Chondrocyte (in vitro differentiated cells): ENCODE data around the gene FAR1. TPM values are rescaled to one million over a fixed set of nuclear protein-coding genes. Genes with fewer than 3 reads are reported as not detected.

Source experiments
- DNase-seq: peaks from one replicate; pipeline ENCODE4 v3.0.0; 2021; ENCODE audit warnings: mixed read lengths, low spot score
- H3K27ac Mint-ChIP-seq: one replicate; pipeline ENCODE4 v1.8.0; 2021; ENCODE audit warnings: mild to moderate bottlenecking, moderate library complexity, mixed read lengths; ENCODE audit not compliant: unreplicated experiment
- H3K27me3 Mint-ChIP-seq: 2 replicates; pipeline ENCODE4 v1.8.0; 2021; ENCODE audit warnings: low read depth, mixed read lengths
- H3K36me3 Mint-ChIP-seq: 2 replicates; pipeline ENCODE4 v1.8.0; 2021; ENCODE audit warnings: low read depth, mixed read lengths
- H3K4me1 Mint-ChIP-seq: 2 replicates; pipeline ENCODE4 v1.8.0; 2021; ENCODE audit warnings: low read depth, mild to moderate bottlenecking, mixed read lengths
- H3K4me3 Mint-ChIP-seq: one replicate; pipeline ENCODE4 v1.8.0; 2021; ENCODE audit warnings: mild to moderate bottlenecking, moderate library complexity, mixed read lengths; ENCODE audit not compliant: unreplicated experiment
- H3K9me3 Mint-ChIP-seq: 2 replicates; pipeline ENCODE4 v1.8.0; 2021; ENCODE audit warnings: low read depth, mixed read lengths
- total RNA-seq: library from RNA; stranded (reverse); gene quantifications from 3 replicates; pipeline ENCODE4 v1.2.1, GENCODE V29; 2021
- TF ChIP-seq, protein P1 (sequence below): fragments of 200-600 bp; sonication (generic); IDR thresholded peaks from 2 replicates; pipeline ENCODE4 v1.5.0; 2021; ENCODE audit warnings: antibody characterized with exemption, mild to moderate bottlenecking, moderate library complexity

The FAR1 gene
- total RNA-seq, 1 donor from 2014 or later, result 74.6 TPM

DNA sequence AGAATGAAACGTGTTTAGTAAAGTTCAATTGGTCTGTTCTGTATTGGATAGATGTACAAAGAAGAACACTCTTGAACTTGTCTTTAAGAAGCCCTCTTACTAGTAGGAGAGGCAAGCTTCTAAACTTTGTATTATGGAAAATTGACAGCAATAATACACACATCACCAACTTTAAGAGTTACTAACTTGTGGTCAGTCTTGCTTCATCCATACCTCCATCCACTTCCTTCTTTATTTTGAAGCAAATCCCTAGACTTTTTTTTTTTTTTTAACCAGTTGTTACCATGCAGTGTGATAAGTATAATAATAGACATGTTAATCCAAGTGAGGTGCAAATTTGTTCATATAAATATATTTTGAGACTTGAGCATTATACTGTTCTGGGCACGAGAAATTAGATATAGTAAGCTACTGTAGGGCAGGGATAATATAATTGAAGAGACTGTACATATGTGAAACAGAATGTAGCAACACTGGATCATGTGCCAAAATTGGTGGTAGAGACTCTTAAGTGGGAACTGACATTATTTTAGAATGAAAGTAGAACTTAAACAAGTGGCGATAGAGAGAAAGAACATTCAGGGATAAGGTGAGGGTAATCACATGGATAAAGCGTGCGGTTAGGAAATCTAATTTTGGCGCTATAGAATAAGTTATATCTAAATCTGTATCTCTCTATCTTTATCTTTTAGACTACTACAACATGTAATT lies 6.5 kb downstream of the FAR1 start:
- no peak overlapping the region for H3K27ac Mint-ChIP-seq
- no peak overlapping the region for H3K4me3 Mint-ChIP-seq
- H3K9me3 Mint-ChIP-seq, result no peaks in the 10 kb centered on the region
- peaks cover 61% of the 10 kb centered on the region for H3K4me1 Mint-ChIP-seq
- H3K27me3 Mint-ChIP-seq, result no peaks in the 10 kb centered on the region
- DNase-seq, result no peak
- TF ChIP-seq, protein P1, sequence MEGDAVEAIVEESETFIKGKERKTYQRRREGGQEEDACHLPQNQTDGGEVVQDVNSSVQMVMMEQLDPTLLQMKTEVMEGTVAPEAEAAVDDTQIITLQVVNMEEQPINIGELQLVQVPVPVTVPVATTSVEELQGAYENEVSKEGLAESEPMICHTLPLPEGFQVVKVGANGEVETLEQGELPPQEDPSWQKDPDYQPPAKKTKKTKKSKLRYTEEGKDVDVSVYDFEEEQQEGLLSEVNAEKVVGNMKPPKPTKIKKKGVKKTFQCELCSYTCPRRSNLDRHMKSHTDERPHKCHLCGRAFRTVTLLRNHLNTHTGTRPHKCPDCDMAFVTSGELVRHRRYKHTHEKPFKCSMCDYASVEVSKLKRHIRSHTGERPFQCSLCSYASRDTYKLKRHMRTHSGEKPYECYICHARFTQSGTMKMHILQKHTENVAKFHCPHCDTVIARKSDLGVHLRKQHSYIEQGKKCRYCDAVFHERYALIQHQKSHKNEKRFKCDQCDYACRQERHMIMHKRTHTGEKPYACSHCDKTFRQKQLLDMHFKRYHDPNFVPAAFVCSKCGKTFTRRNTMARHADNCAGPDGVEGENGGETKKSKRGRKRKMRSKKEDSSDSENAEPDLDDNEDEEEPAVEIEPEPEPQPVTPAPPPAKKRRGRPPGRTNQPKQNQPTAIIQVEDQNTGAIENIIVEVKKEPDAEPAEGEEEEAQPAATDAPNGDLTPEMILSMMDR, result no peak
- peaks cover 1% of the 10 kb centered on the region for H3K36me3 Mint-ChIP-seq

DNA sequence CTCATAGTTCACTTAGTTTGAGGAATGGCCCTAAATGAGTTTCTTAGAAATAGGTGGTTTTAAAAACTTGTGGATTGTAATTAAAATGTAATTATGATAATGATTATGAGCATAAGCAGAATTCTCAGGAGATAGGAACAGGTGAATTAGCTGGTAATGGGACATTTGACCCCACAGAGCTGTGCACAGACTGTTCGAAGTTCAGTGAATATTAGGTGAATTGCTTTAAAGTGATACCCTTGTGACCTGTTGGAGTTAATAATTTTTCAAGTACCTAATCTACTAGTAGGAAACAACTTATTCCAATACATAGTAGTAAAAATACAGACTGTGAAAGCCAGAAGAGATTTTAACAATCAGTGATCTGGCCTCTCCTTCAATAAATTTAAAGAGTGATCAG lies 8.1 kb downstream of the FAR1 start:
- DNase-seq, result no peak
- H3K27ac Mint-ChIP-seq, result no peak overlapping the region
- H3K4me3 Mint-ChIP-seq, result no peak overlapping the region
- H3K9me3 Mint-ChIP-seq, result peaks cover 2% of the 10 kb centered on the region
- H3K4me1 Mint-ChIP-seq, result peaks cover 56% of the 10 kb centered on the region
- H3K36me3 Mint-ChIP-seq, result no peaks in the 10 kb centered on the region
- H3K27me3 Mint-ChIP-seq, result no peaks in the 10 kb centered on the region
- TF ChIP-seq, protein P1, result no peak

DNA sequence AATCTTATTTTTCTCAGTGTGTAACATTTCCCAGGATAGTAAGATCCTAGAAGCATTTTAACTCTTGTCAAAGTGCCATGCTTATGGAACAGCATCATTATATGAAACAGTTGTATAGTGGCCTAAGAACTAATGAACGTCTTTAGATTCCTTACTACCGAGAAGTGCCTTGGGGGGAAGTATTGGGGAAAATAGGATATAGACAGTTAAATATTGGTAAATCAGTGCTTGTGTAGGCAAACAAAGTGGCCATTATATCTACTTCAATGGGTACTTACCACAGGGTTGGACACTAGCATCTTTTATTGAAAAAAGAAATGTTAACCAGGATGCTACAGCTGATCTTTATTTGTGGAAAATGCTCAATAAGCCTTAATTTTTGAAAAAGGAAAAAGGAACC lies 11.3 kb downstream of the FAR1 start:
- Mint-ChIP-seq H3K27ac (no peak overlapping the region), H3K9me3 (peaks cover 2% of the 10 kb centered on the region), H3K36me3 (no peaks in the 10 kb centered on the region), H3K27me3 (no peaks in the 10 kb centered on the region), H3K4me3 (no peak overlapping the region), H3K4me1 (peaks cover 55% of the 10 kb centered on the region)
- TF ChIP-seq, protein P1, result no peak
- no peak for DNase-seq

DNA sequence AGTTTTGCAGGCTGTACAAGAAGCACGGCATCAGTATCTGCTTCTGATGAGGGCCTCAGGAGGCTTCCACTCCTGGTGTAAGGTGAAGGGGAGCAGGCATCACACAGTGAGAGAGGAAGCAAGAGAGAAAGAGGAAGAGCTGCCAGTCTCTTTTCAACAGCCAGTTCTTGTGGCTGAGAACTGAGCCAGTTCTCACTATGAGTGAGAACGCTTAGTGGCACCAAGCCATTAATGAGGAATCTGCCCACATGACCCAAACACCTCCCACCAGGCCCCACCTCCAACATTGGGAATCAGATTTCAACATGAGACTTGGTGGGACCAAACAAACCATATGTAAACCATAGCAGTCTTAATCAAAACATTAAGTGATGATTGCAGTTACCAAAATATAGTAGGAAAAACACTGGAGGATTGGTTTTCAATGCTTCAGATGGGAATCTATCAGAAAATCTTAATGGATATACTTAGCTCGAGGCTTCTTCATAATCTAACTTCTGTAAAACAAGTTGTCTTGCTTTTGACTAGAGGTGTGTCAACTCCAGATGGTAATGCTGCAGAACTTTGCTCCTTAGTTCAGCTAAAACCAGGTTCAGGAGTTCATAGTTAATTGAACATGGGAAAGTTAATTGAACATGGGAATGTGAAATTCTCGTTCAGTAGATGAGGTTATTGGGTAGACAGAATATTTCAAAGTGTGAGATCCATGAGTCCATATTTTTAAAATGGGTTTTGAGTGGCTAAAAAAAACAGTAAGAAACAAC lies 12.2 kb downstream of the FAR1 start:
- H3K4me3 Mint-ChIP-seq, result no peak overlapping the region
- TF ChIP-seq, protein P1, result no peak
- H3K4me1 Mint-ChIP-seq, result peaks cover 58% of the 10 kb centered on the region
- H3K27me3 Mint-ChIP-seq, result no peaks in the 10 kb centered on the region
- no peak overlapping the region for H3K27ac Mint-ChIP-seq
- H3K36me3 Mint-ChIP-seq, result no peaks in the 10 kb centered on the region
- no peak for DNase-seq
- peaks cover 2% of the 10 kb centered on the region for H3K9me3 Mint-ChIP-seq

DNA sequence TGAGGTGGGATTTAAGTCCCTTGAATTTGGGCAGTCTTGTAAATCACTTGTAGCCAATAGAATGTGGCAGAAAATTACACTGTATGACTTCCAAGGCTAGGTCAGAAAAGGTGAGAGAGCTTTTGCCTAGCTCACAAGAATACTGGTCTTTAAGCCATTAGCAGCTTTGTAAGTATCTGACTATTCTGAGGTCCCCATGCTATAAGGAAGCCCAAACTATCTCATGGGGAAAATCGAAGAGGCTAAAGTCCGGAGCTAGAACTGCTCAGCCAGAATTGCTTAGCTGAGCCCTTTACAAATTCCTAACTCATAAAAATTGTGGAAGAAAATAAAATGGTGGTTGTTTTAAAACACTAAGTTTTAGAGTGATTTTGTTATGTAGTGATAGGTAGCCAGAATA lies 13.0 kb downstream of the FAR1 start:
- TF ChIP-seq, protein P1, result no peak
- Mint-ChIP-seq H3K27me3 (no peaks in the 10 kb centered on the region), H3K27ac (no peak overlapping the region), H3K4me3 (no peak overlapping the region), H3K4me1 (peaks cover 61% of the 10 kb centered on the region), H3K9me3 (peaks cover 2% of the 10 kb centered on the region), H3K36me3 (no peaks in the 10 kb centered on the region)
- DNase-seq, result no peak
